Astrocyte (in vitro differentiated cells and primary cell): ENCODE measurements around the gene BCLAF3.

ENCODE experiments used
- EZH2 ChIP-seq: IDR thresholded peaks from 2 replicates; pipeline ENCODE4 v1.6.1; 2012; ENCODE audit warnings: mild to moderate bottlenecking, low read length, inconsistent platforms; ENCODE audit not compliant: insufficient read depth
- TF ChIP-seq, protein P1 (sequence below): IDR thresholded peaks from 2 replicates; pipeline ENCODE4 v1.5.1; 2011; ENCODE audit warnings: low read depth, mild to moderate bottlenecking, inconsistent platforms, low read length, moderate library complexity; ENCODE audit not compliant: insufficient read depth

DNA sequence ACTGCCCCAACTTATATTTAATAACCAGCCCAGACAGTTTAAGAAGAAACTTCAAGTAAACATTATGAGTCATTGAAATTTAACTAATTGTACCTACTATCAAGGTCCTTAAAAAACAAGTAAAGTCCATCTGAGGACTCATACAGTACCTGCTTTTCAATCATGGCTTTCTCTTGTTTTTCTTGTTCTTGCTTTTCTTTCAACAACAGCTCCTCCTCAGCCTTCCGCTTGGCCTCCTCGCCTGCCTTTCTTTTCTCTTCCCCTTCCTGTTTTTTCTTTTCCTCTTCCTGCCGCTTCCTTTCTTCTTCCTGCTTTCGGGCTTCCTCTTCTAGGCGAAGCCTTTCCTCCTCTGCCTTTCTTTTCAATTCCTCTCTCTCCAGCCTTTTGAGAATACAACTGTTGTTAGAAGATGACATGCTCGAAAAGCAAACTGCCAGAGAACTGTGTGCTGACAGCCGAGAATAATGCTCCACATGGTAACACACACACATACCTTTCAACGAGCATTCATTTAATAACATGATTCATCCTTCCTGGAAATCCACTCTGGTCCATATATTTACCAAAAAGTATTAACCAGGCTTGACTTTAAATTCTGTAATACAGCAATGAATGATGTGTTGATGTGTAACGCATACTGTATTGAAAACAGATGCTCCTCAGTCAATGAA is 25.2 kb upstream of the BCLAF3 start:
- TF ChIP-seq, protein P1, sequence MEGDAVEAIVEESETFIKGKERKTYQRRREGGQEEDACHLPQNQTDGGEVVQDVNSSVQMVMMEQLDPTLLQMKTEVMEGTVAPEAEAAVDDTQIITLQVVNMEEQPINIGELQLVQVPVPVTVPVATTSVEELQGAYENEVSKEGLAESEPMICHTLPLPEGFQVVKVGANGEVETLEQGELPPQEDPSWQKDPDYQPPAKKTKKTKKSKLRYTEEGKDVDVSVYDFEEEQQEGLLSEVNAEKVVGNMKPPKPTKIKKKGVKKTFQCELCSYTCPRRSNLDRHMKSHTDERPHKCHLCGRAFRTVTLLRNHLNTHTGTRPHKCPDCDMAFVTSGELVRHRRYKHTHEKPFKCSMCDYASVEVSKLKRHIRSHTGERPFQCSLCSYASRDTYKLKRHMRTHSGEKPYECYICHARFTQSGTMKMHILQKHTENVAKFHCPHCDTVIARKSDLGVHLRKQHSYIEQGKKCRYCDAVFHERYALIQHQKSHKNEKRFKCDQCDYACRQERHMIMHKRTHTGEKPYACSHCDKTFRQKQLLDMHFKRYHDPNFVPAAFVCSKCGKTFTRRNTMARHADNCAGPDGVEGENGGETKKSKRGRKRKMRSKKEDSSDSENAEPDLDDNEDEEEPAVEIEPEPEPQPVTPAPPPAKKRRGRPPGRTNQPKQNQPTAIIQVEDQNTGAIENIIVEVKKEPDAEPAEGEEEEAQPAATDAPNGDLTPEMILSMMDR, result no peak
- no peak for TF ChIP-seq EZH2
